Epithelial cell of esophagus (primary cell): Measurements from ENCODE around the gene SAMD5.

Source experiments
- DNase-seq: peaks from one replicate; pipeline ENCODE4 v3.0.0; 2010; ENCODE audit warnings: low read depth
- H3K4me3 ChIP-seq: 2 replicates; pipeline ENCODE4 v1.5.1; 2011; ENCODE audit warnings: mild to moderate bottlenecking, low read length, control low read depth
- TF ChIP-seq, protein P1 (sequence below): IDR thresholded peaks from 2 replicates; pipeline ENCODE4 v1.5.1; 2011; ENCODE audit warnings: low read depth, mild to moderate bottlenecking, low read length, control low read depth, inconsistent platforms; ENCODE audit not compliant: insufficient read depth; ENCODE audit errors: missing control alignments

Gene SAMD5

GRCh38 chr6:147551976-147552375, 43.5 kb downstream of the SAMD5 start:
- TF ChIP-seq, protein P1, sequence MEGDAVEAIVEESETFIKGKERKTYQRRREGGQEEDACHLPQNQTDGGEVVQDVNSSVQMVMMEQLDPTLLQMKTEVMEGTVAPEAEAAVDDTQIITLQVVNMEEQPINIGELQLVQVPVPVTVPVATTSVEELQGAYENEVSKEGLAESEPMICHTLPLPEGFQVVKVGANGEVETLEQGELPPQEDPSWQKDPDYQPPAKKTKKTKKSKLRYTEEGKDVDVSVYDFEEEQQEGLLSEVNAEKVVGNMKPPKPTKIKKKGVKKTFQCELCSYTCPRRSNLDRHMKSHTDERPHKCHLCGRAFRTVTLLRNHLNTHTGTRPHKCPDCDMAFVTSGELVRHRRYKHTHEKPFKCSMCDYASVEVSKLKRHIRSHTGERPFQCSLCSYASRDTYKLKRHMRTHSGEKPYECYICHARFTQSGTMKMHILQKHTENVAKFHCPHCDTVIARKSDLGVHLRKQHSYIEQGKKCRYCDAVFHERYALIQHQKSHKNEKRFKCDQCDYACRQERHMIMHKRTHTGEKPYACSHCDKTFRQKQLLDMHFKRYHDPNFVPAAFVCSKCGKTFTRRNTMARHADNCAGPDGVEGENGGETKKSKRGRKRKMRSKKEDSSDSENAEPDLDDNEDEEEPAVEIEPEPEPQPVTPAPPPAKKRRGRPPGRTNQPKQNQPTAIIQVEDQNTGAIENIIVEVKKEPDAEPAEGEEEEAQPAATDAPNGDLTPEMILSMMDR = no peak
- no peak overlapping the region for H3K4me3 ChIP-seq
- no peak for DNase-seq

- DNase-seq = no peak
Measured at GRCh38 chr6:147553099-147553498, 44.6 kb downstream of the SAMD5 start.

DNA sequence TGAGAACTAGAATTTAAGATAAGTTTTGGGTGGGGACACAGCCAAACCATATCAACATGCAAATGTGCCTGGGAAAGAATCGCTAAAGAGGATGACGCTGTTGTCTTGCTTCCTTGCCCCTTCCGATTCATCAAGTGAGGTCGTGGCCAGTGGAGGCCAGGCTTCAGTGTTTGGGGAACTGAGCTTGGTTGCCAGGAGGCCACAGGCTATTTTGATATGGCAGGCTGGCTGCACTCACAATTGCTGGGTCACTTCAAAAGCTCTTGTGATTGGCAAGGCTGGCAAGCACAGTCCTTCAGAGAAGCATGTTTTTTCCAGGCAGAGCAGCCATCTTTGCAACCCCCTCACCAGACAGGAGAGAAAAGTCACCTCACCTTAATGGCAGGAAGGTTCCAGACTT, 45.8 kb downstream of the SAMD5 start:
- H3K4me3 ChIP-seq = no peak overlapping the region
- DNase-seq = no peak
- TF ChIP-seq, protein P1 = no peak

More at GRCh38 chr6:147553099-147553498, 44.6 kb downstream of the SAMD5 start:
- no peak overlapping the region for H3K4me3 ChIP-seq
- TF ChIP-seq, protein P1 = no peak

DNA sequence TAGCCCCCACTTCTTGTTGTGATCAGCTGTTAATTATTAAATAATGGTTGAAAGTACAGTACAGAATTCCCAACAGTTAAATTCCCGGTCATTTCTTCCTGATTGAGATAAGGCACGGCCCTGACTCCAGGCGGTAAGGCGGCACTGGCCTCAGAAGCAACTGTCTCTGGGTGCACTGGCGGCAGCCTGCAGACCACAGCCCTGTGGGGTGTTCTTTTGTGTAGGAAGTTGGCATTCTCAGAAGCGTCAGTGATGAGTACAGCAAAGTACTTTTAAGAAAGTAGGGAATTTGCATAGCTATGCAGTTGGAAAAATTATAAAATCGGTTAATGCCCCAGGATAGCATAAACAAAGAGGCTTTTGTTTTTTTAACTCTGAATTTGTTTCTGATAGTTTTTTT, 50.5 kb downstream of the SAMD5 start:
- no peak overlapping the region for H3K4me3 ChIP-seq
- TF ChIP-seq, protein P1 = no peak
- no peak for DNase-seq

DNA sequence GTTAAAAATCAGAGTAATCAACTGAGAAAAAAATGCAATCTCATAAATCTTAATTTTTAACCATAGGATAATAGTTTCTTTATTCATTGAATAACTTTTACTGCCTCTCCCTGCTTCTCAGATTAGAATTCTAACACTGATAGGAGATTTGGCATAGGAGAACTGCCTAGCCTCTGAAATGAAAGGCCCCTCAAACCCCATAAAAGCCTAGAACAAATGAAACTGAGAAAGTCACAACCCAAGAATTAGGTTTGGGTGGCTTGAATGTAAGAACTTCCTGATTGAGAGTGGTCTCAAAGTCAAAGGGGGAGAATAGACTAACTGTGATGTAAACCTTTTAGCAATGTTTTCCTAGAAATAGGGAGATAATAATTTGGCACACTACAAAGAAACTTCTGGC, 52.2 kb downstream of the SAMD5 start:
- no peak for DNase-seq
- H3K4me3 ChIP-seq = no peak overlapping the region
- TF ChIP-seq, protein P1 = no peak

- DNase-seq = peak; percentile 75
- no peak overlapping the region for H3K4me3 ChIP-seq
- TF ChIP-seq, protein P1 = no peak
Measured at GRCh38 chr6:147561726-147562125, 53.2 kb downstream of the SAMD5 start.

DNA sequence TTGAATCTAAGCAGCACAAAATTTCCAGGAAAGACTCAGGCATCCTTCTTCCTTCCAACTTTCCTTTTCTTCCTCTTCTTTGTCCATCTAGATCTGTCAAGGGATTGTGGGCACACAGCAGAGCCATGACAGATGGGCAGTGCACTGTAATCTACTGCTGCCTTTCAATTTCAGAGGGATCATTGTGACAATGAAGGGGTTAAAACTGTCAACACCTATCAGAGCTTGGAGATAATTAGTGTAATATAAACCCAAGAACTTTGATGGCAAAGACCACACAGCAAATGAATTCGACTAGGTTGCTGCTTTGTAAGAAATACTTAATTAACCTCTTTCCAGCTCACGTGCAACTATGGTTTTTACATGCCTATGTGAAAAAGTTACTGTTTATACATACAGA, 55.0 kb downstream of the SAMD5 start:
- DNase-seq = no peak
- TF ChIP-seq, protein P1 = no peak
- no peak overlapping the region for H3K4me3 ChIP-seq
